Measurements from ENCODE around the gene PTPRA.
"Not testable (repeated sequence)": the region's sequence is repeated elsewhere in the genome, so short reads cannot be mapped to it uniquely, and the experiment has no call there.

Gene PTPRA, protein sequence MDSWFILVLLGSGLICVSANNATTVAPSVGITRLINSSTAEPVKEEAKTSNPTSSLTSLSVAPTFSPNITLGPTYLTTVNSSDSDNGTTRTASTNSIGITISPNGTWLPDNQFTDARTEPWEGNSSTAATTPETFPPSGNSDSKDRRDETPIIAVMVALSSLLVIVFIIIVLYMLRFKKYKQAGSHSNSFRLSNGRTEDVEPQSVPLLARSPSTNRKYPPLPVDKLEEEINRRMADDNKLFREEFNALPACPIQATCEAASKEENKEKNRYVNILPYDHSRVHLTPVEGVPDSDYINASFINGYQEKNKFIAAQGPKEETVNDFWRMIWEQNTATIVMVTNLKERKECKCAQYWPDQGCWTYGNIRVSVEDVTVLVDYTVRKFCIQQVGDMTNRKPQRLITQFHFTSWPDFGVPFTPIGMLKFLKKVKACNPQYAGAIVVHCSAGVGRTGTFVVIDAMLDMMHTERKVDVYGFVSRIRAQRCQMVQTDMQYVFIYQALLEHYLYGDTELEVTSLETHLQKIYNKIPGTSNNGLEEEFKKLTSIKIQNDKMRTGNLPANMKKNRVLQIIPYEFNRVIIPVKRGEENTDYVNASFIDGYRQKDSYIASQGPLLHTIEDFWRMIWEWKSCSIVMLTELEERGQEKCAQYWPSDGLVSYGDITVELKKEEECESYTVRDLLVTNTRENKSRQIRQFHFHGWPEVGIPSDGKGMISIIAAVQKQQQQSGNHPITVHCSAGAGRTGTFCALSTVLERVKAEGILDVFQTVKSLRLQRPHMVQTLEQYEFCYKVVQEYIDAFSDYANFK

DNA sequence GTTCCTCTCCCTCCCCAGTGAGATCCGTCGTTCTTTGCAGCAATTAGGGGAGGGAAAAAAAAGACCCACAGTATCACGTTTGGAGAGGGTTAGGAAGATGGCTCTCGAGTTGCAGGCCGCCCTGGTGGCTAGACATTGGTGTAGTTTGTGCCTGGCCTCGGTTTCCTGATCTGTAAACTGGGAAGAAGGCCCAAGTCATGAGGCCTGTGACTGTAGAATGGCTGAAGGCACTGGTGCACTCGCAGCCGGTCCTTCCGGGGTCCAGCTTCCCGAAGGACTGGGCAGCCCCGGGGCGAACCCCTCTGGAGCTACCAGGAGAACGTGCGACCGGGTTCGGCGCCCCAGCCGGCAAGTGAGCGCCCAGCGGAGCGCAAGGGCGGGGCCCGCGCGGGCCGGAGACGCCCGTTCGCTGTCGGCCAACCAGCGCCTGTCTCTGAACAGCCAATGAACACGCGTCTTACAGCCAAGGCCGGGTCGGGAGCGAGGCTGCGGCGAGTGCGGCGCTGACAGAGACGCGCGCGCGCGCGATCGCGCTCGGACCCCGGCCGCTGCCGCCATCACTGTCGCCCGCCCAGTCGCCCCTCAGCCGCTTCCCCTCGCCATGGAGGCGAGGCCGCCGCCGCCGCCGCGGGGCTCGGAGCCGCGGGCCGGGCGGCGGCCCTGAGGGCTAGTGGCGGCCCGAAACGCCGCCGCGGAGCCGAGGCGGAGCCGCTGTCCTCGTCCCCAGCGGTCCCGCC lies at the start of gene PTPRA:
TSS of gene PTPRA (plus strand) at position 472 of the 737 bp plus-strand sequence. CDS start 90,797 bp downstream, outside the sequence.
- peak; percentile 63 to 95 (median 91) for DNase-seq

DNA sequence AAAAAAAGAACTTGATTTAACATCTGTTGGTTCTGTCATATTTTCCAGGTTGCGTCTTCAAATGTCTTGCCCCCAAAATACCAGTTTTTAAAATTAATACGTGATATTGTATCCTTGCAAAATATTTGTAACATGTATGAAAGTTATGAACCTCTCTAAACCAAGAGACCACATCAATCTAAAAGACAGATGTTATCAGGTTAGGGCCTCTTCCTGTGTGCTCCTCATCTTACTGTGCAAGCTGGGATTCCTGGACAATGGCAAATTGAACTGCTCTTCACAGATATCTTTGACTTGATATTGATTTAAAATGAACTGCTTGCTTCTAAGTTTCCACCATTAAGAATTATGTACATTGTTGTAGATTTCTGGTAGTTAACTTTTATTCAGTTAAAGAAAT lies 47.5 kb upstream of the PTPRA start:
- no peak for DNase-seq

DNA sequence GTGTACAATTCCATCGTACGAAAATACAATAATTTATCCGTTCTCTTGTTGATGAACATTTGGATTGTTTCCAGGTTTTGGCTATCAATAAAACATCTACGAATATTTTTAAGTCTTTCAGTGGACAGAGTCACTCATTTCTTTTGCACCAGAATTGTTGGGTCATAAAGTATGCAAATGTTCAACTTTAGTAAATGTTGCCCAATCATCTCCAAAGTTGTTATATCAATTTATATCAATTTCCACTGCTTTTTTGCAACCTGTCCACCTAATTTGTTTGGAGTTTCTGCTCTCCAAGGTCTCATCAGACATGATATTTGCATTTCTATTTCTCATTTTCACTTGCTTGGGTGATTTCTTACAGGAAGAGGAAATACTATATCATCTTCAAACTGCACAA lies 46.6 kb upstream of the PTPRA start:
- DNase-seq, result no peak

DNA sequence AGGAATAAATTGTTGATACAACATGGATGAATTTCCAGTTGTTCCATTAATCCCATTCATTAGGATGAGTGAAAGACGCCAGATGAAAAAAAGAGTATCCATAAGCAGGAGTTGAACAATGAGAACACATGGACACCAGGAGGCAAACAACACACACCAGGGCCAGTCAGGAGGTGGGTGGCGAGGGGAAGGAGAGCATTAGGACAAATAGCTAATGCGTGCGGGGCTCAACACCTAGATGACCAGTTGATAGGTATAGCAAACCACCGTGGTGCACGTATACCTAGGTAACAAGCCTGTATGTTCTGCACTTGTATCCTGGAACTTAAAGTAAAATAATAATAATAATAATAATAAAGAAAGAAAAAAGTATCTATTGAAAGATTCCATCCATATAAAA lies 43.9 kb upstream of the PTPRA start:
- no peak for DNase-seq

DNA sequence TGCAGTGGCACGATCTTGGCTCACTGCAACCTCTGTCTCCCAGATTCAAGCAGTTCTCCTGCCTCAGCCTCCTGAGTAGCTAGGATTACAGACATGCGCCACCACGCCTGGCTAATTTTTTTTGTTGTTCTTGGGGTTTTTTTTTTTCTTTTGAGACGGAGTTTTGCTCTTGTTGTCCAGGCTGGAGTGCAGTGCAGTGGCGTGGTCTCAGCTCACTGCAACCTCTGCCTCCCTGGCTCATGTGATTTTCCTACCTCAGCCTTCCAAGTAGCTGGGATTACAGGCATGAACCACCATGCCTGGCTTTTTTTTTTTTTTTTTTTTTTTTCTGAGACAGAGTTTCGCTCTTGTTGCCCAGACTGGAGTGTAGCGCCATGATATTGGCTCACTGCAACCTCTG lies 42.1 kb upstream of the PTPRA start:
- not testable (repeated sequence) for DNase-seq

DNA sequence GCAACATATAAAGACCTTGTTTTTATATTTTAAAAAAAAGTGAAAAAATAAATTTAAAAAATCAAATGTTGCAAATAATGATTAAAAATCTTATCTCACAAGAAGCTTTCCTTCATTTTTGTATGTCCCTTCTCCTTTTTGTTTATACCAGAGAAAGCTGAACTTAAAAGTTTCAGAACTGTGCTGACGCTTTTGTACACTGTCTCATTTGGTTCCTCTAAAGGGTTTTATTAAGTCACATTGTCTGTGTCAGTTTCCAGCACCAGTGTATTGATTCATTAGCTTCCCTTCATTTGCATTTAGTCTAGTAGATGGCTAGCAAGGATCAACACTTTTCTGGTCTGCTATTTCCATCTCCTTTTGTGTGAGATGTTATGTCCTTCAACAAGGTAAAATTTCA lies 39.5 kb upstream of the PTPRA start:
- no peak for DNase-seq

DNA sequence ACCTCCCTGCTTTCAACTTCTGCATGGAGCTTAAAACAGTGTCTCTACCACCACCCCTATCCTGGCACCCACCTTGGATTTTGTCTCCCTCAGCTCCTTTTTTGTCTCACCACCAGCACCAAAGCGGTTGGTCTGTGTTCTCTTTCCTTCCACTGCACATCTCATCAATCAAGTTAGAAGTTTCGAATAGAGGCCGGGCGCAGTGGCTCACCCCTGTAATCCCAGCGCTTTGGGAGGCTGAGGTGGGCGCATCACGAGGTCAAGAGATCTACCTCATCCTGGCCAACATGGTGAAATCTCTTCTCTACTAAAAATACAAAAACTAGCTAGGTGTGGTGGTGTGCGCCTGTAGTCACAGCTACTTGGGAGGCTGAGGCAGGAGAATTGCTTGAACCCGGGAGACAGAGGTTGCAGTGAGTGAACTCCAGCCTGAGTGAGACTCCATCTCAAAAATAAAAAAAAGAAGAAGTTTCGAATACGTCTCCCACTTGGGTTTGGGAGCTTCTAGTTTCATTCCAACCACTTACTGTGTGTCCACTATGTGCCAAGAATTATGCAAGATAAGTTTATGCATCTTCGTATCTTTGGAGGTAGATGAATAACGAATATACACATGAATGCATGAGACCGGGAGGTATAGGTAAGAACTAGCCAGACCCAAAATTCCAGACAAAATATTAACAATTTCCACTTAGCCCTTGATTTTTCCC lies 38.7 kb upstream of the PTPRA start:
- DNase-seq, result no peak

DNA sequence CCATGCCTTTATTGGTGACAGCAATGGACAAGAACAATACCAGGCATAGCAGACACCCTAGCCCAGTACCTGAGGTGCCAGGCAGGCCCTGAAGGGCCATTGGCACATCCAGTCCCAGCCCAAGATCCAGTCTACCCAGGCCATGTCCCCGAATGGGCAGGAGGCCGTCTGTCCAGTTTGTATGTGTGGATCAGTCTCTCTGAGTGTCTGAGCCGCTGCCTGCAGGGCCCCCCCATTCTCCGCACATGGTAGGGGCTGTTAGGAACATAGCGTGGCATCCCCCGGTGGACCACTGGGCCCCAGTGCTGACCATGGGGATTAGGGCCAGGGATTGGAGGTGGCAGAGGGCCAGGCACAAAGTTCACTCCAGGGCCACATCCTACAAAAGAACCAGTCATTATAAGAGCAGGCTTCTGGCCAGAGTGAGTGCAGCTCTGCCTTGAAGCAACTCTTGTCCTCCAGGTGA lies 37.9 kb upstream of the PTPRA start:
- DNase-seq, result no peak

DNA sequence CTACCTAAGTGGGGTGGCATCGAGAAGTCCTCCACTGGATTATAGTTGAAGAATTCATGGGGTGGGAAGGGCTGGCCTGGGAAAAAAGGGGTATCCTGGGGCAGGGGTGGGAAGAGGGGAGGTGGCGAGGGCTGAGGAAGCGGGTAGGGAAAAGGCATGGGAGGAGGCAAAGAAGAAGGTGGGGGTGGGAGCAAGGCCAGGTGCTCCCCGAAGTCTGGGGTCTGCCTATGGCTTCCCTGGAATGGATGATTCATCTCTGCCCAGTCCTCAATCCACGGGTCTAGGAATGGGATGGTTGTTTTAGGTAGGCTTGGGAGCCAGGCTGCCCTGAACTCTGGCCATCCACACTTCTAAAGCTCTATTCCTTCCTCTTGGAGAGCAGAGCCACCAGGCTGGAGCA lies 37.2 kb upstream of the PTPRA start:
- no peak for DNase-seq

DNA sequence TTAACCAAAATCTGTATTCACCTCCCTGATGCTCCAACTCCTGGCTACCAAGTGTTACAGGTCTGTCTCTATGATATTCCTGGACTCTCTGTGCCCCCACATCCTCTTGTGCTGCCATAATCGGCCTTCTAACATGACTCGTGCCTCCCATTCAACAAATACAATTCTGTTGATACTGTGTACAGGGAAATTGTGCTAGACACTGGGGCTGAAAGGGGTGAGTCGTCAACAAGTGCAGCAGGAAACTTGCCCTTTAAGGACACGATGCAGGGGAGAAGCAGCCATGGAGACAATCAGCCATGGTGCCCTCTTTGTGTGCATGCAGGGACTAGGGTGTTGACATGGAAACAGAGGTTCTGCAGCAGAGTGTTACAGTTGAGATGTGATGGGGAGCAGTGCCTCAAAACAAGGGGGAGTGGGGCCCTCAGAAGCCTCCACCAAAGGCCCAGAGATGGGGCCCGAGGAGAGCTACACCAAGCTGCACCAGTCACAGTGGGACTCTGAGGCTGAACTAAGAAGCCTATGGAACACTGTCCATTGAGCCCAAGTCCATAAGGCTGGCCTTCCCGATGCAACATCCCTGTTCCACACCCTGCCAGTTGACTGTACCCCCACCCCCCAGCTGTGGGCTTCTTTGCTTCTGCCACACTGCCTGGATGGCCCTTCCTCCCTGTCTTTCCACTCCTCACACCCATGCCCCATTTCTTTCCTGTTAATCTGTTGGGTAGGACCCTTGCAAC lies 35.9 kb upstream of the PTPRA start:
- DNase-seq, result no peak

DNA sequence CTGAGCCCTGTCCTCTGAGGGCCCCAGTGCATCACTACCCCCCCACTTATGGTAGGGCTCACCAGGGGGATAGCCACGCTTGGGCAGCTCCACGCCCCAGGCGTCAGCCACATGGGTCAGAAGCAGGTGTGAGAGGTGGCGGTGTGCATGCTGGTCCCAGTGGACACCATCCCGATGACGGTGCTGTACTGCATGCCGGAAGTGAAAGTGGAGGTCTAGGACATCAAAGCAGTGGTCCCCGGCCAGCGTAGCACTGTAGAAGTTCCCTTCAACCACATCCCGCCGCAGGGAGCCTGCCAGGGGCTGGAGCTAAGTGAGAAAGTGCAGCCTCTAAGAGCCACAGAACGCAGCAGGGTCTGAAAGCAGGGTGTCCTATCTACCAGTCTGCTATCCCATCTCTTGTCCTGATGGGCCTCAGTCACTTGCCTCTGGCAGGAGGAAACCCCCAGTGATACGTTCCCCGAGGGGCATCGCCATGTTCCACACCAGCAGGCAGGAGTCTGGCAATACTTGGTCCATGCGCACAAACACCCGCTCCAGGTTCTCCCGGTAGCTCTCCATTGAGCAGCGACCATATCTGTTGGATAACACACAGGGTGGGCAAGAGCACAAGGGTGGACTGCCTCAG lies 35.0 kb upstream of the PTPRA start:
- DNase-seq, result no peak

DNA sequence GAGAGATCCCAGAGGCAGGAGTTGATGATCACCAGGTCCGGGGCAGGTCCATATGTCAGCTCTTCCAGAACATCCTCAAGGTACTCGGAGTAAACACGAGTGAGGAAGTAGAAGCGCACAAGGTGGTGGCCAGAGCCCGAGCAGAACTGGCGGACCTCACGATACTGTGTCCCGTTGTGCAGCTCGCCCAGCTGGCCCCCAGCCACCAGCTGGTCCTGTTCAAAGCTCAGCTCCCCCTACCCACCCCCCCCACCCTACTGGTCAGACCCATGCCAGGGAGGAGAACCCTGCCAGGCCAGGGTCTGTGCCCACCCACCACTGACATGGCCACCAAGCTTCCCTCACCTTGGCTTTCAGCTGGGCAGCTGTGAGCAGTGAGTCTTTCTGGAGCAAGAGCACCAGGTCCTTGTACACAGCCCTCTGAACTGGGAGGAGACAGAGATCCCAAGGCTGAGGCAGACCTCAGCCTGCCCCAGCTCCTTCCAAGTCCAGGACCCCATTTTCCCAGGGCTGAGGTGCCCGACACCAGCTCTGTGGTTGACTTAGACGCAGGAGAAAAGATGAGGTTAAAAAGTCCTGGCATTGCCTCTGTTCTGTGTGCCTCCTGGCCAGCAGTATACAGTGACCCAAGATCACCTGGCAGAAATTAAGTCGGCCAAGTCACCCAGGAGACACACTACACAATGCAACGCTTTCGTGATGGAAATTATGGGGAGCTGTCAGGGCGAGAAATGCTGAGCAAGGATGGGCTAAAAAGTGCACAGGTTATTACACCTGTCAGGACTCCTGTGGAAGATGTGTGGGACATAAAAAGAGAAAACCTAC lies 34.2 kb upstream of the PTPRA start:
- DNase-seq, result no peak

DNA sequence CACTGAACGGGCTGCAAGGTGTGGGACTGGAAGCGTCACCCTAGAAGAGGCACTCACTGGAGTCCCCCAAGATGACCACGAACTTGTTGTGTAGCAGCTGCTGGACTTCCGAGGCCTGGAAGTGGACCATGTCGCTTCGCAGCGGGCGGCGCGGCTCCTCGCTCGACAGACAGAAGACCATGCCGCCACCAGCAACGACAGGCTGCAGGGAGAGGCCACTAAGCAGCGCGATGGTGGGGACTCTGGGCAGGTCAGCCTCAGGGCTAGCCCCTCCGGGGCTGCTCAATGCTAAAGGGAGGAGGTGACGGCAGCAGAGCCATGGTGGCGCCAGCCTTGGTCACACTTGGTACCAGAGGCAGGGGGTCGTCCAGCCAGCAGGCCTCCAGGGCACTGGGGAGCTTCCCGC lies 33.5 kb upstream of the PTPRA start:
- DNase-seq, result peak in 1 of 58 donors; percentile 7

DNA sequence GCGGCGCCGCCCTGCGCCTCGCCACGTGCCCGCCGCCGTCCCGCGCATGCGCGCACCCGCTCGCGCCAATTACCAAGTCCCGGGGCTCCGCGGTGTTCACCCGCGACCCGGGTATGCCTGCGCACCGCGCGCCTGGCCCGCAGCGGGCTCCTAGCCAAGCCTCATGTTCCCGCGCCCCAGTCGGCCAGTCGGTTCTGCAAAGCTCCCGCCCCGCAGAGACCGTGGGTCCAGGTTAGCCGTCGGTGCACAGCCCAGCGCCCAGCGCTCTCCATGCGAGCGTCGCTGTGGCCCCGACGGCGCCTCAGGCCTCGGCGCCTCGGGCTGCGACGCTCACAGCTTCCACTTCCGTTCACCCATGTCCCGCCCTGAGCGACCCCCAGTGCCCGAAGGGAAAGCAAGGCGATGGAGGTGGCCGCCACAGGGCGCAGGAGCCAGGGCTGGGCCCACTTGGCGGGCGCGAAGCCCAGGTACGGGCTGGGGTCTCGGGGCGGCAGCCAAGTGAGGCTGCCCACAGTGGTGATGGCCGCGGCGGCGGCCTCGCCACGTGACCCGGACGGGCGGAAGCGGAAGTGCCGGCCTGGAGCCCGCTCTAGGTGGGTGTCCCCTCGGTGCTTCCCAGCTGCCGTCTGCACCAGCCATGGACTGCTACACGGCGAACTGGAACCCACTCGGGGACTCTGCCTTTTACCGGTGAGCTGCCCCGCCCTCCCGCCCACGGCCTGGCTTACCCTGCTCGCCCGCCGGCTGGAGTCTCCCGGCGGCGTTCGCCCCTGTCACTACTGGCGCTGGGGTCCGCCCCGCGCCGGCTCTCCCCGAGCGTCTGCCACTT lies 32.9 kb upstream of the PTPRA start, which contains the start of the genes PCED1A and VPS16:
TSS of gene PCED1A (minus strand) at position 518 of the 829 bp plus-strand sequence. CDS start 743 bp downstream, outside the sequence.
TSS of gene VPS16 (plus strand) at position 608 of the 829 bp plus-strand sequence. CDS start at position 638, 30 bp downstream.
- peak; percentile 31 to 91 (median 83) for DNase-seq

DNA sequence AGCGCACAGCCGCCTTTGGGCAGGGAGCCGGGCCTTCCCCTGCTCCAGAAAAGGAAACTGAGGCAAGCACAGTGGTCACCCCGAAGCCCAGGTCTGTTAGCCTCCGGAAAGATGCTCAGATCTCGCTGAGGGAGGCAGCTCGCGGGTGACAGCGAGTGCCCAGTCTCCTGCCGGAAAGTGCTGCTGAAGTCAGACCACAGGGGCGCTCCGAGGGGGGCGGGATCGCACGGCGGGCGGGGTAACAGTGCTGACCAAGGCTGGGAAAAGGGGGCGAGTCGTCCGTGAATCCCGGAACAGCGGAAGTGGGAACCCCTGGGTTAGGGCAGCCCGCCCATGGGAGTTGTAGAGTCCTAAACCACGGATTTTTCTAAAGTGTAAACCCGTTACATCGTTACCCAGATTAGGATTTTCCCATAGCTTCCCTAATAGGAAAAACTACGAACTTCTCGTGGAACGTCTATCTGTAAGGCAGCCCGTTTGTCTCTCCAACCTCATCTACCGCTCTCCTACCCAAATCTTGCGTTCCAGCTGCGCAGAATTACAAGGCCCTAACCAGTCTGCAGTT lies 32.2 kb upstream of the PTPRA start:
- DNase-seq, result peak in 27 of 58 donors; percentile 19 to 68 (median 51)

DNA sequence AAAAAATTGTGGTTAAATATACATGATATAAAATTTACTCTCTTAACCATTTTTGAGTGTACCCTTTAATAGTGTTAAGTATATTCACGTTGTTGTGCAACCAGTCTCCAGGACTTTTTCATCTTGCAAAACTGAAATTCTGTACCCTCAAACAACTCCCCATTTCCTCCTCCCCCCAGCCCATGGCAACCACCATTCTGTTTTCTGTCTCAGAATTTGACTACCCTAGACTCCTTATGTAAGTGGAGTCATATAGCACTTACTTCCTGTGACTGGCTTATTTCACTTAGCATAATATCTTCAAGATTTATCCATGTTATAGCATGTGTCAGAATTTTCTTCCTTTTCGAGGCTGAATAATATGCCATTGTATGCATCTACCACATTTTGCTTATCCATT lies 27.7 kb upstream of the PTPRA start:
- DNase-seq, result no peak

DNA sequence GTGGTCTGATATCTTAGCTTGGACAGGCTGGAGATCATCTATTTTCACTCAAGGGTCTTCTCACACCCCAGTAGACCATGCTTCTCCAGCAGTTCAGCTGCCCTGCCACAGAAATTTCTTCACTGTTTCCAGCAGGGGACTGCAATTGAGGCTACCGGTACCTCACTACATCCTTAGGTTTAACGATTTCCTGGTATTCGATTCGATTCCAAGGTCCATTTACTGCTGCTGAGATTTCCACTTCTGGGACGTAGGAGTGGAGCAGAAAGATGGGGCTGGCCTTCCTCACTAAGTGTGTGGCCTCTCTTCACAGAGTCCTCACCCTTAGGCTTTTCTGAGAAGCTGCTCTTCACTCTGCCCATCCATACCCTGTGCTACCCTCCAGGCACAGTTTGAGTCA lies 26.6 kb upstream of the PTPRA start:
- DNase-seq, result no peak

All from anterior cingulate cortex (tissue), 58 donors.